ENCODE results near the gene SNAP25.

DNA sequence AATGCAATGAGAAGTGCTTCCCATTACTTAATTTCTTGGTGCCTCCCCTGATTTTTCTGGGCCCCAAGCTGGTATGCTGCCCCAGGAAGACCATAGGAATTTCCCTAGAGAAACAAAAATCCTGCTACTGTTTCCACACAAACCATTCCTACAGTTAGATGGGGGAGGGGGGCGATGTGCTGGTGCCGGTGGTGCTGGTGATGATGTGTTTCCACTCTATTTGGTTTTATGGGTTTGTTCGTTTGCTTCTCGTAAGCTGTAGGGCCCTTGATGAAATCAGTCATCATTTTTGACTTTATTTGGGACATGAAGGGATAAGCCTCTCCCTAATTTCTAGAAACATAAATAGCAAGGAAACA is 110.2 kb downstream of the SNAP25 start:
- TF ChIP-seq EZH2 (IDR thresholded peaks at IDR 0.05; ENCODE audit: borderline replicate concordance, insufficient read depth, low read depth, low read length, poor library complexity, severe bottlenecking), result no peak
- TF ChIP-seq, protein P1, sequence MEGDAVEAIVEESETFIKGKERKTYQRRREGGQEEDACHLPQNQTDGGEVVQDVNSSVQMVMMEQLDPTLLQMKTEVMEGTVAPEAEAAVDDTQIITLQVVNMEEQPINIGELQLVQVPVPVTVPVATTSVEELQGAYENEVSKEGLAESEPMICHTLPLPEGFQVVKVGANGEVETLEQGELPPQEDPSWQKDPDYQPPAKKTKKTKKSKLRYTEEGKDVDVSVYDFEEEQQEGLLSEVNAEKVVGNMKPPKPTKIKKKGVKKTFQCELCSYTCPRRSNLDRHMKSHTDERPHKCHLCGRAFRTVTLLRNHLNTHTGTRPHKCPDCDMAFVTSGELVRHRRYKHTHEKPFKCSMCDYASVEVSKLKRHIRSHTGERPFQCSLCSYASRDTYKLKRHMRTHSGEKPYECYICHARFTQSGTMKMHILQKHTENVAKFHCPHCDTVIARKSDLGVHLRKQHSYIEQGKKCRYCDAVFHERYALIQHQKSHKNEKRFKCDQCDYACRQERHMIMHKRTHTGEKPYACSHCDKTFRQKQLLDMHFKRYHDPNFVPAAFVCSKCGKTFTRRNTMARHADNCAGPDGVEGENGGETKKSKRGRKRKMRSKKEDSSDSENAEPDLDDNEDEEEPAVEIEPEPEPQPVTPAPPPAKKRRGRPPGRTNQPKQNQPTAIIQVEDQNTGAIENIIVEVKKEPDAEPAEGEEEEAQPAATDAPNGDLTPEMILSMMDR (IDR thresholded peaks at IDR 0.05), result no peak

Data from B cell (primary cell).